ENCODE data around the gene SETBP1. TPM values are rescaled to one million over a fixed set of nuclear protein-coding genes. Genes with fewer than 3 reads are reported as not detected.

Gene SETBP1
- total and polyA plus RNA-seq, 9 of the 15 experiments (the other 6 are each of a cell fraction or from before 2014, with no cell fraction given) = under 0.01 to 0.13 (median 0.04) TPM

DNA sequence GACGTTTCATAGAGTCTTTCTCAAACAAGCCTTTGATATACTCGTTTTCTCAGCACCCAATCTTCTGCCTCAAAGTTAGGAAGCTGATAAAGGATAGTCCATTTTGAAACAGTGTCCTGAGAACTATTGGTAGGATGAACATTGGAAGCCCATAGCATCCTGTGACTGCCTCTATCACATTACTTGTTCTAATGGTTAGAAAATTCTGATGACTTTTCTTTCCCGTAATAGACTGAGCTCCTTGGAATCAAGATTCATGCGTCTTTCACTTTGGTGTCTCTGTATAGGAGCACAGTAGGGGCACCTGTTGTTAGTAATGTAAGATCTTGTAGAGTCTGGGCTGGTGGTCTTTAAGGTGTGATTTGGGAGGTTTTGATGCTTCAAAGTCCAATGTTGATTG lies 87.1 kb downstream of the SETBP1 start:
- Histone ChIP-seq H3K79me2 (ENCODE audit: control insufficient read depth, insufficient read depth, low read length) (no peaks in the 10 kb centered on the region), H2AFZ (ENCODE audit: low read depth, low read length) (no peak overlapping the region), H3K4me2 (ENCODE audit: insufficient read depth, low read length) (no peak overlapping the region), H3K36me3 (ENCODE audit: control insufficient read depth, insufficient read depth, low read length) (no peaks in the 10 kb centered on the region), H3K4me1 (replicated peaks in 1 of 2; ENCODE audit: control insufficient read depth in 2 of 2, insufficient read depth in 2 of 2, low read length in 2 of 2) (no peaks in the 10 kb centered on the region), H3K9me1 (ENCODE audit: control insufficient read depth, insufficient read depth, low read length) (no peaks in the 10 kb centered on the region), H3K4me3 (no peak overlapping the region), H3K27me3 (ENCODE audit: control insufficient read depth in 2 of 2, insufficient read depth in 2 of 2, low read length in 2 of 2) (no peaks in the 10 kb centered on the region; a peak in 1 of 5 replicates), H3K27ac (ENCODE audit: extremely low read depth, low read depth, low read length) (no peak overlapping the region), H3K9me3 (replicated peaks; ENCODE audit: control insufficient read depth, insufficient read depth, low read depth, low read length) (no peaks in the 10 kb centered on the region), H3K9ac (ENCODE audit: insufficient read depth in 1 of 2, low read depth in 2 of 2, low read length in 2 of 2) (no peak overlapping the region), H4K20me1 (replicated peaks; ENCODE audit: control insufficient read depth, insufficient read depth, low read length) (no peaks in the 10 kb centered on the region)
- 0% methylated on average over 4 of the region's 4 CpGs for WGBS (ENCODE audit: insufficient coverage, low coverage, missing lambda C conversion rate)
- DNase-seq (ENCODE audit: extremely low read depth in 1 of 4, low spot score in 3 of 4) (no peak), FAIRE-seq (no peak), ATAC-seq (no peak)
- in situ Hi-C loops (cut with MboI) = no loop called here
- BruUV-seq (replicated peaks) = no TSS peak
- POLR2A ChIA-PET = no interaction called here
- intact Hi-C loops (cut with micrococcal nuclease) = no loop called here
- CTCF ChIA-PET (ENCODE audit: low intra/inter-chr PET ratio) = no interaction called here
- TF ChIP-seq FOXP1 (CRISPR knock-in tag; IDR thresholded peaks at IDR 0.05) (no peak), NFIX (CRISPR knock-in tag; IDR thresholded peaks at IDR 0.05; ENCODE audit: low read depth) (no peak), DMBX1 (CRISPR knock-in tag; IDR thresholded peaks at IDR 0.05; ENCODE audit: borderline replicate concordance) (no peak), ZNF165 (CRISPR knock-in tag; IDR thresholded peaks at IDR 0.05; ENCODE audit: borderline replicate concordance) (no peak), ZNF717 (CRISPR knock-in tag; IDR thresholded peaks at IDR 0.05) (no peak), ZNF239 (CRISPR knock-in tag; IDR thresholded peaks at IDR 0.05) (no peak), KDM4B (IDR thresholded peaks at IDR 0.05; ENCODE audit: borderline replicate concordance in 2 of 2, low read depth in 1 of 2) (no peak)
- TF ChIP-seq, protein P1, sequence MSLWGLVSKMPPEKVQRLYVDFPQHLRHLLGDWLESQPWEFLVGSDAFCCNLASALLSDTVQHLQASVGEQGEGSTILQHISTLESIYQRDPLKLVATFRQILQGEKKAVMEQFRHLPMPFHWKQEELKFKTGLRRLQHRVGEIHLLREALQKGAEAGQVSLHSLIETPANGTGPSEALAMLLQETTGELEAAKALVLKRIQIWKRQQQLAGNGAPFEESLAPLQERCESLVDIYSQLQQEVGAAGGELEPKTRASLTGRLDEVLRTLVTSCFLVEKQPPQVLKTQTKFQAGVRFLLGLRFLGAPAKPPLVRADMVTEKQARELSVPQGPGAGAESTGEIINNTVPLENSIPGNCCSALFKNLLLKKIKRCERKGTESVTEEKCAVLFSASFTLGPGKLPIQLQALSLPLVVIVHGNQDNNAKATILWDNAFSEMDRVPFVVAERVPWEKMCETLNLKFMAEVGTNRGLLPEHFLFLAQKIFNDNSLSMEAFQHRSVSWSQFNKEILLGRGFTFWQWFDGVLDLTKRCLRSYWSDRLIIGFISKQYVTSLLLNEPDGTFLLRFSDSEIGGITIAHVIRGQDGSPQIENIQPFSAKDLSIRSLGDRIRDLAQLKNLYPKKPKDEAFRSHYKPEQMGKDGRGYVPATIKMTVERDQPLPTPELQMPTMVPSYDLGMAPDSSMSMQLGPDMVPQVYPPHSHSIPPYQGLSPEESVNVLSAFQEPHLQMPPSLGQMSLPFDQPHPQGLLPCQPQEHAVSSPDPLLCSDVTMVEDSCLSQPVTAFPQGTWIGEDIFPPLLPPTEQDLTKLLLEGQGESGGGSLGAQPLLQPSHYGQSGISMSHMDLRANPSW (CRISPR knock-in tag; IDR thresholded peaks at IDR 0.05) = no peak
- TF ChIP-seq, protein P2, sequence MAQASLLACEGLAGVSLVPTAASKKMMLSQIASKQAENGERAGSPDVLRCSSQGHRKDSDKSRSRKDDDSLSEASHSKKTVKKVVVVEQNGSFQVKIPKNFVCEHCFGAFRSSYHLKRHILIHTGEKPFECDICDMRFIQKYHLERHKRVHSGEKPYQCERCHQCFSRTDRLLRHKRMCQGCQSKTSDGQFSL (CRISPR knock-in tag; IDR thresholded peaks at IDR 0.05) = no peak
- TF ChIP-seq, protein P2 (tag; IDR thresholded peaks at IDR 0.05) = no peak
- TF ChIP-seq, protein P3, sequence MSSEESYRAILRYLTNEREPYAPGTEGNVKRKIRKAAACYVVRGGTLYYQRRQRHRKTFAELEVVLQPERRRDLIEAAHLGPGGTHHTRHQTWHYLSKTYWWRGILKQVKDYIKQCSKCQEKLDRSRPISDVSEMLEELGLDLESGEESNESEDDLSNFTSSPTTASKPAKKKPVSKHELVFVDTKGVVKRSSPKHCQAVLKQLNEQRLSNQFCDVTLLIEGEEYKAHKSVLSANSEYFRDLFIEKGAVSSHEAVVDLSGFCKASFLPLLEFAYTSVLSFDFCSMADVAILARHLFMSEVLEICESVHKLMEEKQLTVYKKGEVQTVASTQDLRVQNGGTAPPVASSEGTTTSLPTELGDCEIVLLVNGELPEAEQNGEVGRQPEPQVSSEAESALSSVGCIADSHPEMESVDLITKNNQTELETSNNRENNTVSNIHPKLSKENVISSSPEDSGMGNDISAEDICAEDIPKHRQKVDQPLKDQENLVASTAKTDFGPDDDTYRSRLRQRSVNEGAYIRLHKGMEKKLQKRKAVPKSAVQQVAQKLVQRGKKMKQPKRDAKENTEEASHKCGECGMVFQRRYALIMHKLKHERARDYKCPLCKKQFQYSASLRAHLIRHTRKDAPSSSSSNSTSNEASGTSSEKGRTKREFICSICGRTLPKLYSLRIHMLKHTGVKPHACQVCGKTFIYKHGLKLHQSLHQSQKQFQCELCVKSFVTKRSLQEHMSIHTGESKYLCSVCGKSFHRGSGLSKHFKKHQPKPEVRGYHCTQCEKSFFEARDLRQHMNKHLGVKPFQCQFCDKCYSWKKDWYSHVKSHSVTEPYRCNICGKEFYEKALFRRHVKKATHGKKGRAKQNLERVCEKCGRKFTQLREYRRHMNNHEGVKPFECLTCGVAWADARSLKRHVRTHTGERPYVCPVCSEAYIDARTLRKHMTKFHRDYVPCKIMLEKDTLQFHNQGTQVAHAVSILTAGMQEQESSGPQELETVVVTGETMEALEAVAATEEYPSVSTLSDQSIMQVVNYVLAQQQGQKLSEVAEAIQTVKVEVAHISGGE (CRISPR knock-in tag; IDR thresholded peaks at IDR 0.05) = no peak
- TF ChIP-seq, protein P4, sequence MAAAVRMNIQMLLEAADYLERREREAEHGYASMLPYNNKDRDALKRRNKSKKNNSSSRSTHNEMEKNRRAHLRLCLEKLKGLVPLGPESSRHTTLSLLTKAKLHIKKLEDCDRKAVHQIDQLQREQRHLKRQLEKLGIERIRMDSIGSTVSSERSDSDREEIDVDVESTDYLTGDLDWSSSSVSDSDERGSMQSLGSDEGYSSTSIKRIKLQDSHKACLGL (CRISPR knock-in tag; IDR thresholded peaks at IDR 0.05; ENCODE audit: borderline replicate concordance, poor library complexity, severe bottlenecking) = no peak
- TF ChIP-seq, protein P5, sequence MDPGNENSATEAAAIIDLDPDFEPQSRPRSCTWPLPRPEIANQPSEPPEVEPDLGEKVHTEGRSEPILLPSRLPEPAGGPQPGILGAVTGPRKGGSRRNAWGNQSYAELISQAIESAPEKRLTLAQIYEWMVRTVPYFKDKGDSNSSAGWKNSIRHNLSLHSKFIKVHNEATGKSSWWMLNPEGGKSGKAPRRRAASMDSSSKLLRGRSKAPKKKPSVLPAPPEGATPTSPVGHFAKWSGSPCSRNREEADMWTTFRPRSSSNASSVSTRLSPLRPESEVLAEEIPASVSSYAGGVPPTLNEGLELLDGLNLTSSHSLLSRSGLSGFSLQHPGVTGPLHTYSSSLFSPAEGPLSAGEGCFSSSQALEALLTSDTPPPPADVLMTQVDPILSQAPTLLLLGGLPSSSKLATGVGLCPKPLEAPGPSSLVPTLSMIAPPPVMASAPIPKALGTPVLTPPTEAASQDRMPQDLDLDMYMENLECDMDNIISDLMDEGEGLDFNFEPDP (CRISPR knock-in tag; IDR thresholded peaks at IDR 0.05) = no peak
